Stomach (tissue), 4 donors: ENCODE results near the gene TRIP13.

ENCODE experiments used
- POLR2A ChIP-seq, 4 donors: fragments of 450-650 bp; IDR thresholded peaks; one replicate each; pipeline ENCODE4 v1.6.1; 2016; ENCODE audit warnings: antibody characterized with exemption in 4 of 4, control low read depth in 2 of 4, mild to moderate bottlenecking in 1 of 4, moderate library complexity in 1 of 4
- POLR2AphosphoS5 ChIP-seq, 3 donors: sonication (generic); formaldehyde crosslinking; IDR thresholded peaks; one replicate each; pipeline ENCODE4 v1.6.1; 2016; ENCODE audit warnings: antibody characterized with exemption in 3 of 3
- TF ChIP-seq, protein P1 (sequence below), 7 experiments: fragments of 450-650 bp in 4 of 7; fragments of 200-600 bp in 3 of 7; sonication (generic) in 3 of 7; IDR thresholded peaks; one replicate each; pipeline ENCODE4 v1.5.1; 2016 to 2019; ENCODE audit warnings: antibody characterized with exemption in 7 of 7, control low read depth in 2 of 7, mild to moderate bottlenecking in 1 of 7

DNA sequence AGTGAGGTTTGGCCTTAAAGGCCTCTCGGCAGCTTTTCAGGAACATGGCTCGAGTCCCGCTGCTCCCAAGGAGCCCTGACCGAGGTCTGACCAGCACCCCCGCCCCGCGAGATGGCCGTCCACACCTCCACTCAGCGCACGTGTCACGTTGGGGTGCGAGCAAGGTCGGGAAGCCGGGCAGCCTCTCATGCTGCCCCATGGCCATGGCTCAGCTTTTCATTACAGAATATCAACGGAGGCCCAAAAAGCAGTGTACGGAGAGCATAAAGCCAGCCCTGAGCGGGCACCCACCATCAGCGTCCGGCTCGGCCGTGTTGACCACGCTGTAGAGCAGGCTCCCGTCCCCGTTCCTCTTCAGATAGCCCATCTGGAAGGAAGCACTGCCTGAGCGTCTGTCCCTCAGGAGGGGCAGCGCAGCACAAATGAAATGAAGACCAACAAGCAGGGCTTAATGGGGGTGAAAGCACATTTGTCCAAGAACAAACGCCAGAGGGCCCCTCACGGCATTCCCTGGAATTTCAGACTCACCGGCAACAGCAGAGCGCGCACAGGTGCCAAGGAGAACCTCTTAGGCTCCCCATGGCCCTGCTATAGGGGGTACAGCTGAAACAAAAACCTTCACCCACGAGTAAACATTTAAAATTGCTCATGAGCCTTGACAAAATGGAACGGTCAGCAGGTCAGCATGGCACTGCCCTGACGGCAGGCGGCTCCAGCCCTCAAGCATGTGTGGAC is 11.7 kb upstream of the TRIP13 start:
- TF ChIP-seq, protein P1, sequence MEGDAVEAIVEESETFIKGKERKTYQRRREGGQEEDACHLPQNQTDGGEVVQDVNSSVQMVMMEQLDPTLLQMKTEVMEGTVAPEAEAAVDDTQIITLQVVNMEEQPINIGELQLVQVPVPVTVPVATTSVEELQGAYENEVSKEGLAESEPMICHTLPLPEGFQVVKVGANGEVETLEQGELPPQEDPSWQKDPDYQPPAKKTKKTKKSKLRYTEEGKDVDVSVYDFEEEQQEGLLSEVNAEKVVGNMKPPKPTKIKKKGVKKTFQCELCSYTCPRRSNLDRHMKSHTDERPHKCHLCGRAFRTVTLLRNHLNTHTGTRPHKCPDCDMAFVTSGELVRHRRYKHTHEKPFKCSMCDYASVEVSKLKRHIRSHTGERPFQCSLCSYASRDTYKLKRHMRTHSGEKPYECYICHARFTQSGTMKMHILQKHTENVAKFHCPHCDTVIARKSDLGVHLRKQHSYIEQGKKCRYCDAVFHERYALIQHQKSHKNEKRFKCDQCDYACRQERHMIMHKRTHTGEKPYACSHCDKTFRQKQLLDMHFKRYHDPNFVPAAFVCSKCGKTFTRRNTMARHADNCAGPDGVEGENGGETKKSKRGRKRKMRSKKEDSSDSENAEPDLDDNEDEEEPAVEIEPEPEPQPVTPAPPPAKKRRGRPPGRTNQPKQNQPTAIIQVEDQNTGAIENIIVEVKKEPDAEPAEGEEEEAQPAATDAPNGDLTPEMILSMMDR (IDR thresholded peaks at IDR 0.05) = no peak
- no peak for TF ChIP-seq POLR2A (IDR thresholded peaks at IDR 0.05)
- TF ChIP-seq POLR2AphosphoS5 (IDR thresholded peaks at IDR 0.05) = no peak
